Frontal cortex (tissue), 4 donors: ENCODE measurements around the gene ATM. TPM values are rescaled to one million over a fixed set of nuclear protein-coding genes. Genes with fewer than 3 reads are reported as not detected.
"Not testable (repeated sequence)": the region's sequence is repeated elsewhere in the genome, so short reads cannot be mapped to it uniquely, and the experiment has no call there.

Source experiments
- DNase-seq, 2 donors: peaks; one replicate each; pipeline ENCODE4 v3.0.0; 2012; ENCODE audit warnings: low spot score in 2 of 2
- FAIRE-seq: peaks from 2 replicates; lab custom pipeline; 2012; peaks lifted over from hg19 to GRCh38; lab: Jason Lieb, UNC
- total RNA-seq: library from RNA; depleted of rRNA; stranded (reverse); fragments of >200 nt; gene quantifications from one replicate; pipeline ENCODE4 v1.2.3, GENCODE V29; 2014
- donor health status: control.
- donor health status: control.
- donor health status: control.

Gene ATM
- total RNA-seq, 1 donor from 2014 or later = 134 TPM

- FAIRE-seq (no peak), DNase-seq (no peak)
These were observed 120.8 kb downstream of the ATM start for GRCh38 chr11:108343714-108344113.

GRCh38 chr11:108345767-108346166 is 122.9 kb downstream of the ATM start:
- DNase-seq (no peak), FAIRE-seq (no peak)

- DNase-seq (no peak), FAIRE-seq (no peak)
These were observed 123.6 kb downstream of the ATM start for GRCh38 chr11:108346451-108346850.

GRCh38 chr11:108351468-108351867 is 128.6 kb downstream of the ATM start:
- DNase-seq (no peak), FAIRE-seq (no peak)

- no peak for FAIRE-seq
- no peak for DNase-seq
These were observed 141.3 kb downstream of the ATM start for GRCh38 chr11:108364159-108364558.

- FAIRE-seq (no peak), DNase-seq (no peak)
These were observed 145.3 kb downstream of the ATM start for GRCh38 chr11:108368134-108368533.

- no peak for DNase-seq
- no peak for FAIRE-seq
These were observed 146.2 kb downstream of the ATM start for GRCh38 chr11:108369064-108369463.

- DNase-seq = no peak
- no peak for FAIRE-seq
These were observed 147.4 kb downstream of the ATM start for GRCh38 chr11:108370315-108370714.

GRCh38 chr11:108370990-108371389 is 148.1 kb downstream of the ATM start:
- DNase-seq = no peak
- FAIRE-seq = no peak

- not testable (repeated sequence) for FAIRE-seq, DNase-seq
These were observed 150.6 kb downstream of the ATM start for GRCh38 chr11:108373505-108373904.

- DNase-seq = no peak
- no peak for FAIRE-seq
These were observed 165.7 kb downstream of the ATM start for GRCh38 chr11:108388576-108388975.

- FAIRE-seq (no peak), DNase-seq (no peak)
These were observed 169.5 kb downstream of the ATM start for GRCh38 chr11:108392353-108392752.

GRCh38 chr11:108393046-108393445 is 170.2 kb downstream of the ATM start:
- FAIRE-seq = no peak
- DNase-seq = no peak

- FAIRE-seq (no peak), DNase-seq (no peak)
These were observed 171.9 kb downstream of the ATM start for GRCh38 chr11:108394744-108395284.

GRCh38 chr11:108396672-108397071 is 173.8 kb downstream of the ATM start:
- DNase-seq, FAIRE-seq: not testable (repeated sequence)

- no peak for FAIRE-seq
- DNase-seq = no peak
These were observed 175.6 kb downstream of the ATM start for GRCh38 chr11:108398439-108398838.

- FAIRE-seq (no peak), DNase-seq (no peak)
These were observed 179.4 kb downstream of the ATM start for GRCh38 chr11:108402241-108402640.

- no peak for DNase-seq
- FAIRE-seq = no peak
These were observed 180.2 kb downstream of the ATM start for GRCh38 chr11:108403052-108403451.

GRCh38 chr11:108405706-108406105 is 182.8 kb downstream of the ATM start:
- FAIRE-seq (no peak), DNase-seq (no peak)

GRCh38 chr11:108414958-108415357 is 192.1 kb downstream of the ATM start:
- no peak for DNase-seq
- FAIRE-seq = no peak

- FAIRE-seq, DNase-seq: not testable (repeated sequence)
These were observed 194.7 kb downstream of the ATM start for GRCh38 chr11:108417551-108417950.
